B cell (primary cell): ENCODE results near the gene KCND3.

Source experiments
- EZH2 ChIP-seq: IDR thresholded peaks from 2 replicates; pipeline ENCODE4 v1.6.1; 2012; ENCODE audit warnings: borderline replicate concordance, low read depth, mild to moderate bottlenecking, moderate library complexity, low read length; ENCODE audit not compliant: insufficient read depth, poor library complexity, severe bottlenecking
- TF ChIP-seq, protein P1 (sequence below): fragments of 200-600 bp; IDR thresholded peaks from one replicate; pipeline ENCODE4 v1.8.0; 2022; ENCODE audit warnings: antibody characterized with exemption, mild to moderate bottlenecking

DNA sequence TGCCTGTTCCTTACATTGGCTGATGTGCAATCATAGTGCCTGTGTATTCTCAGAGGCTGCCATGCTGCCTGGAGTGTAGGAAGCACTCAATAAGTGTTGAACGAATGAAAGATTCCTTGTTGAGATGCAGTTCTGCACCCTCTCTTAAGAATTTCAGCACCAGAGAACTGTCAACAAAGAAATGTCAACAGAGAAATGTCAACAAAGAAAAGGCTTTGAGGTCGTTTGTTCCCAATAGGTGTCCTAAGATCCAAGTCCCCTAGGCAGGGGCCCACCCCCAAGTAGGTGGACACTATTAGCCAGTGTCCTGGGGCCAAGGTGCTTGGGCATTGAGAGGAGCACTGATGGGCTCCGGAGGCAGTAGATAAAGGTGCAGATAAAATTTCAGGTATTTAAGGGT is 12.6 kb downstream of the KCND3 start:
- TF ChIP-seq, protein P1, sequence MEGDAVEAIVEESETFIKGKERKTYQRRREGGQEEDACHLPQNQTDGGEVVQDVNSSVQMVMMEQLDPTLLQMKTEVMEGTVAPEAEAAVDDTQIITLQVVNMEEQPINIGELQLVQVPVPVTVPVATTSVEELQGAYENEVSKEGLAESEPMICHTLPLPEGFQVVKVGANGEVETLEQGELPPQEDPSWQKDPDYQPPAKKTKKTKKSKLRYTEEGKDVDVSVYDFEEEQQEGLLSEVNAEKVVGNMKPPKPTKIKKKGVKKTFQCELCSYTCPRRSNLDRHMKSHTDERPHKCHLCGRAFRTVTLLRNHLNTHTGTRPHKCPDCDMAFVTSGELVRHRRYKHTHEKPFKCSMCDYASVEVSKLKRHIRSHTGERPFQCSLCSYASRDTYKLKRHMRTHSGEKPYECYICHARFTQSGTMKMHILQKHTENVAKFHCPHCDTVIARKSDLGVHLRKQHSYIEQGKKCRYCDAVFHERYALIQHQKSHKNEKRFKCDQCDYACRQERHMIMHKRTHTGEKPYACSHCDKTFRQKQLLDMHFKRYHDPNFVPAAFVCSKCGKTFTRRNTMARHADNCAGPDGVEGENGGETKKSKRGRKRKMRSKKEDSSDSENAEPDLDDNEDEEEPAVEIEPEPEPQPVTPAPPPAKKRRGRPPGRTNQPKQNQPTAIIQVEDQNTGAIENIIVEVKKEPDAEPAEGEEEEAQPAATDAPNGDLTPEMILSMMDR: no peak
- TF ChIP-seq EZH2: no peak
